GM12801 (cell line): ENCODE measurements around the gene ARSA.

Experiments used
- TF ChIP-seq, protein P1 (sequence below): IDR thresholded peaks from one replicate; pipeline ENCODE4 v1.5.1; 2011; ENCODE audit warnings: control low read depth; ENCODE audit not compliant: insufficient read length; ENCODE audit errors: extremely low read depth

ARSA gene

DNA sequence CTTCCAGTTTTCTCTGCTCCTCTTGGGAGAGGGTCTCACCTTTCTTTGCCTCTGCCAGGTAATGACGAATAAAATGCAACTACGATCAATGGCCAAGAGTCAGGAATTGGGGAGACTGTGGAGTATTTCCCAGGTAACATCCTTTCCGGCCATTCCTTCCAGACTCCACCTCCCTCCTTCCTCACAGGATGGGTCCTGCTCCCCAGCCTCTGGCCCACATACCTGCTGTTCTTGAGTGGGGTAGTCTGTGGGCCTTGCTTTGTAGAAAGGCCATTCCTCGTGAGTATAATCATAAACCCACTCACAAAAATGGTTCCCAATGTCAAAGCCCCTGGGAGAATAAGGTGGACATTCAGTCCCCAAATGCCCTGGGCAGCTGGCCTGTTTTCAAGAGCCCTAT lies 48.2 kb downstream of the ARSA start:
- TF ChIP-seq, protein P1, sequence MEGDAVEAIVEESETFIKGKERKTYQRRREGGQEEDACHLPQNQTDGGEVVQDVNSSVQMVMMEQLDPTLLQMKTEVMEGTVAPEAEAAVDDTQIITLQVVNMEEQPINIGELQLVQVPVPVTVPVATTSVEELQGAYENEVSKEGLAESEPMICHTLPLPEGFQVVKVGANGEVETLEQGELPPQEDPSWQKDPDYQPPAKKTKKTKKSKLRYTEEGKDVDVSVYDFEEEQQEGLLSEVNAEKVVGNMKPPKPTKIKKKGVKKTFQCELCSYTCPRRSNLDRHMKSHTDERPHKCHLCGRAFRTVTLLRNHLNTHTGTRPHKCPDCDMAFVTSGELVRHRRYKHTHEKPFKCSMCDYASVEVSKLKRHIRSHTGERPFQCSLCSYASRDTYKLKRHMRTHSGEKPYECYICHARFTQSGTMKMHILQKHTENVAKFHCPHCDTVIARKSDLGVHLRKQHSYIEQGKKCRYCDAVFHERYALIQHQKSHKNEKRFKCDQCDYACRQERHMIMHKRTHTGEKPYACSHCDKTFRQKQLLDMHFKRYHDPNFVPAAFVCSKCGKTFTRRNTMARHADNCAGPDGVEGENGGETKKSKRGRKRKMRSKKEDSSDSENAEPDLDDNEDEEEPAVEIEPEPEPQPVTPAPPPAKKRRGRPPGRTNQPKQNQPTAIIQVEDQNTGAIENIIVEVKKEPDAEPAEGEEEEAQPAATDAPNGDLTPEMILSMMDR, result no peak

GRCh38 chr22:50578776-50579310 lies 49.1 kb downstream of the ARSA start:
- TF ChIP-seq, protein P1, result no peak

- TF ChIP-seq, protein P1, result no peak
Measured at GRCh38 chr22:50577987-50578775, 49.8 kb downstream of the ARSA start, which contains the start of gene CPT1B. TSS of gene CPT1B (minus strand) at chr22:50578427. CDS start at chr22:50577915, 512 bp downstream.

- TF ChIP-seq, protein P1, result no peak
Measured at GRCh38 chr22:50577697-50577986, 50.3 kb downstream of the ARSA start.

- TF ChIP-seq, protein P1, result no peak
Measured at GRCh38 chr22:50576806-50577696, 50.9 kb downstream of the ARSA start.

- TF ChIP-seq, protein P1, result no peak
Measured at GRCh38 chr22:50576070-50576469, 51.9 kb downstream of the ARSA start.

GRCh38 chr22:50575426-50575941 lies 52.5 kb downstream of the ARSA start:
- TF ChIP-seq, protein P1, result no peak
